Measurements from ENCODE around the gene GLA. TPM values are rescaled to one million over a fixed set of nuclear protein-coding genes. Genes with fewer than 3 reads are reported as not detected.

GLA gene
- total and polyA plus RNA-seq, 2 of the 4 experiments (the other 2 are of a cell fraction), result 27.9 to 38.7 TPM

- Histone ChIP-seq H4K20me1 (ENCODE audit: insufficient read depth, low read length) (peaks cover 9% of the 10 kb centered on the region), H3K27ac (ENCODE audit: insufficient read depth, low read length) (no peak overlapping the region), H4K91ac (ENCODE audit: insufficient read depth, low read depth, low read length) (no peak overlapping the region), H3K56ac (ENCODE audit: extremely low read depth, insufficient read depth, low read length) (no peak overlapping the region), H3K4me2 (ENCODE audit: low read depth, low read length) (peak overlapping the region; percentile 21; the same call in 1 of the 2 replicates), H3K4me1 (ENCODE audit: control insufficient read depth, insufficient read depth, low read length) (peaks cover 4% of the 10 kb centered on the region; the same call in 1 of the 2 replicates), H3K4me3 (ENCODE audit: insufficient read depth, low read depth, low read length) (no peak overlapping the region), H2AK9ac (replicated peaks; ENCODE audit: low read depth, low read length, poor library complexity) (peak overlapping the region; percentile 38), H3K4ac (ENCODE audit: low read depth, low read length) (0 out of 2 replicates have a peak overlapping the region, but pooled peaks have one; percentile 3), H4K8ac (ENCODE audit: low read depth in 2 of 2, low read length in 2 of 2) (peak overlapping the region in 1 of 2 experiments; percentile 6; a peak in 1 of 4 replicates), H2BK15ac (ENCODE audit: low read depth, low read length) (no peak overlapping the region), H2BK120ac (ENCODE audit: low read depth, low read length) (no peak overlapping the region), H2AFZ (replicated peaks; ENCODE audit: low read length, poor library complexity) (peak overlapping the region; percentile 71), H3K23ac (ENCODE audit: low read depth, low read length) (no peak overlapping the region), H3K9ac (ENCODE audit: low read depth, low read length) (no peak overlapping the region), H3K18ac (ENCODE audit: low read depth, low read length) (no peak overlapping the region), H3K79me1 (ENCODE audit: low read depth in 1 of 2, low read length in 2 of 2) (peaks cover 0 to 6% of the 10 kb centered on the region in 2 experiments; a peak in 1 of 4 replicates), H4K5ac (ENCODE audit: low read depth, low read length) (no peak overlapping the region), H2BK20ac (ENCODE audit: low read depth, low read length) (no peak overlapping the region), H3K9me1 (ENCODE audit: insufficient read depth, low read length) (no peaks in the 10 kb centered on the region), H2BK5ac (ENCODE audit: low read depth, low read length, poor library complexity, severe bottlenecking) (no peak overlapping the region), H3K9me3 (ENCODE audit: control insufficient read depth, insufficient read depth, low read length) (no peaks in the 10 kb centered on the region), H3K36me3 (ENCODE audit: control insufficient read depth, insufficient read depth, low read length) (peaks cover 11% of the 10 kb centered on the region), H2AK5ac (ENCODE audit: low read depth, low read length) (no peak overlapping the region), H3K14ac (replicated peaks; ENCODE audit: low read depth, low read length) (no peak overlapping the region), H3K27me3 (ENCODE audit: control insufficient read depth, insufficient read depth, low read length) (peaks cover 2% of the 10 kb centered on the region; the same call in 1 of the 2 replicates)
- POLR2A ChIA-PET (ENCODE audit: unreplicated experiment), result no interaction called here
- dilution Hi-C loops (cut with HindIII; ENCODE audit: low sequenced_read_pairs, unreplicated experiment), result no loop called here
- DNase-seq, result peak; percentile 84
- in situ Hi-C loops (cut with MboI; ENCODE audit: low sequenced_read_pairs), result loop anchor here (5.0 kb wide), 1 partner anchor 382 kb away; no protein-coding TSS in a partner anchor
- BruUV-seq (replicated peaks), result no TSS peak
- no peak for TF ChIP-seq MAZ (IDR thresholded peaks at IDR 0.05; ENCODE audit: borderline replicate concordance, low read depth, low read length)
- TF ChIP-seq RAD21 (IDR thresholded peaks at IDR 0.05; ENCODE audit: low read length), result peak; percentile 77
- peak; percentile 44 for TF ChIP-seq SMC3 (IDR thresholded peaks at IDR 0.05; ENCODE audit: low read depth, low read length)
- no peak for TF ChIP-seq BHLHE40 (IDR thresholded peaks at IDR 0.05; ENCODE audit: low read depth, low read length)
- TF ChIP-seq FOS (IDR thresholded peaks at IDR 0.05; ENCODE audit: low read depth, low read length), result no peak
- no peak for TF ChIP-seq MAFK (IDR thresholded peaks at IDR 0.05; ENCODE audit: low read depth, low read length)
- TF ChIP-seq CTCF (conservative IDR thresholded peaks at IDR 0.05; ENCODE audit: low read depth, low read length), result peak; percentile 77
- CTCF ChIA-PET, result interaction anchor here (0.6 to 1.0 kb wide), 3 partner anchors 16 to 370 kb away, joined by 3 read pairs; no protein-coding TSS in a partner anchor
- intact Hi-C loops (cut with micrococcal nuclease), result loop anchor here (1.0 to 5.0 kb wide), 4 partner anchors 67 to 384 kb away; partner anchors contain the start of gene ARMCX1
- WGBS, 2 experiments (ENCODE audit: extremely low coverage in 2 of 2, insufficient read length in 1 of 2), result no CpG with 5 or more reads among the region's 12 CpGs
- peak; percentile 73 for ATAC-seq (ENCODE audit: low read depth)
Observed at GRCh38 chrX:101415180-101416145, 7.7 kb upstream of the GLA start.
